ENCODE data around the gene PACS2.

- TF ChIP-seq EZH2 (IDR thresholded peaks at IDR 0.05; ENCODE audit: borderline replicate concordance), result no peak
- TF ChIP-seq CTCF (IDR thresholded peaks at IDR 0.05; ENCODE audit: poor library complexity), result no peak
Measured at GRCh38 chr14:105347587-105347968, 33.0 kb downstream of the PACS2 start.
